GM13977 (cell line): ENCODE measurements around the gene LIMA1.

Experiments
- DNase-seq: peaks from one replicate; pipeline ENCODE4 v3.0.0; 2012; ENCODE audit warnings: low spot score
- in situ Hi-C: fragments of 300-500 bp; cut with MboI; formaldehyde crosslinking; loops from one replicate; pipeline ENCODE4 v1.12.0; 2022; ENCODE audit warnings: low sequenced_read_pairs, low pct_unique_long_range_greater_than_20kb, mixed read lengths, inconsistent platforms; ENCODE audit not compliant: unreplicated experiment
- TF ChIP-seq, protein P1 (sequence below): IDR thresholded peaks from 2 replicates; pipeline ENCODE4 v1.5.1; 2012; ENCODE audit warnings: mild to moderate bottlenecking, control low read depth; ENCODE audit not compliant: insufficient read depth; ENCODE audit errors: extremely low read depth, missing control alignments

LIMA1 gene

DNA sequence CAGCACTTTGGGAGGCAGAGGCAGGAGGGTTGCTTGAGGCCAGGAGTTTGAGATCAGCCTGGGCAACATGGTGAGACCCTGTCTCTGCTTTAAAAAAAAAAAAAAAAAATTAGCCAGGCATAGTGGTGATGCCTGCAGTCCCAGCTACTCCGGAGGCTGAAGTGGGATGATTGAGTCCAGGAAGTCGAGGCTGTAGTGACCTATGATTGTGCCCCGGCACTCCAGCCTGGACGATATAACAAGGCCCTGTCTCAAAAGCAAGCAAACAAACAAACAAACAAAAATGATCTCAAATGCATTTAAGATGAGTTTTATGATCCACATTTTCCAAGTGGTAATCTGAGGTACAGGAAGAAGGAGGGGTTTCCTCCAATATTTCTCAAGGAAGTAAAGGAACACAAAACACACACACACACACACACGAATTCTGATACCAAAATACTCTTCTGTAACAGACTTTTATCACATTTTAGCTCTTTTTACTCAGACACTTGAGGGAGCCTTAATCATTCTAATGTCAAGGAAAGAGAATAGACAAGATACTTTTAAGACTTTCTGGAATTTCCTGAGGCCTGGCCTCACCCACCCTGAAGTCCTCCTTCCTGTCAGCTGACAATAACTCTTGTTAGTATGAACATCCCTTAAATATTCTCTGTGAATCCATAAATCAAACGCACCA, 71.8 kb downstream of the LIMA1 start:
- in situ Hi-C loops: no loop called here
- TF ChIP-seq, protein P1, sequence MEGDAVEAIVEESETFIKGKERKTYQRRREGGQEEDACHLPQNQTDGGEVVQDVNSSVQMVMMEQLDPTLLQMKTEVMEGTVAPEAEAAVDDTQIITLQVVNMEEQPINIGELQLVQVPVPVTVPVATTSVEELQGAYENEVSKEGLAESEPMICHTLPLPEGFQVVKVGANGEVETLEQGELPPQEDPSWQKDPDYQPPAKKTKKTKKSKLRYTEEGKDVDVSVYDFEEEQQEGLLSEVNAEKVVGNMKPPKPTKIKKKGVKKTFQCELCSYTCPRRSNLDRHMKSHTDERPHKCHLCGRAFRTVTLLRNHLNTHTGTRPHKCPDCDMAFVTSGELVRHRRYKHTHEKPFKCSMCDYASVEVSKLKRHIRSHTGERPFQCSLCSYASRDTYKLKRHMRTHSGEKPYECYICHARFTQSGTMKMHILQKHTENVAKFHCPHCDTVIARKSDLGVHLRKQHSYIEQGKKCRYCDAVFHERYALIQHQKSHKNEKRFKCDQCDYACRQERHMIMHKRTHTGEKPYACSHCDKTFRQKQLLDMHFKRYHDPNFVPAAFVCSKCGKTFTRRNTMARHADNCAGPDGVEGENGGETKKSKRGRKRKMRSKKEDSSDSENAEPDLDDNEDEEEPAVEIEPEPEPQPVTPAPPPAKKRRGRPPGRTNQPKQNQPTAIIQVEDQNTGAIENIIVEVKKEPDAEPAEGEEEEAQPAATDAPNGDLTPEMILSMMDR: no peak

DNA sequence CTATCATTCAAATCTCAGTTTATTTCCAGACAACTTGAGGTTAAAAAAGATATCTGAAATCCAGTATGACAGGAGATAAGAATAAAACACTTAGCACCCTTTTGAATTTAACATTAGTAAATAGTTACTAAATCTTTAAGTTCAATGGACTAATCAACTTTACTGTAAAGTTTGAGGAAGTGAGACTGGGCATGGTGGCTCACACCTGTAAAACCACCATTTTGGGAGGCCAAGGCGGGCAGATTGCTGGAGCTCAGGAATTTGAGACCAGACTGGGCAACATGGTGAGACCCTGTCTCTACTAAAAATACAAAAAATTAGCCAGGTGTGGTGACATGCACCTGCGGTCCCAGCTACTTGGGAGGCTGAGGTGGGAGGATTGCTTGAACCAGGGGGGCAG, 75.9 kb downstream of the LIMA1 start:
- in situ Hi-C loops: no loop called here
- no peak for DNase-seq
- TF ChIP-seq, protein P1: no peak

More for the DNA sequence above, 71.8 kb downstream of the LIMA1 start:
- DNase-seq: no peak

DNA sequence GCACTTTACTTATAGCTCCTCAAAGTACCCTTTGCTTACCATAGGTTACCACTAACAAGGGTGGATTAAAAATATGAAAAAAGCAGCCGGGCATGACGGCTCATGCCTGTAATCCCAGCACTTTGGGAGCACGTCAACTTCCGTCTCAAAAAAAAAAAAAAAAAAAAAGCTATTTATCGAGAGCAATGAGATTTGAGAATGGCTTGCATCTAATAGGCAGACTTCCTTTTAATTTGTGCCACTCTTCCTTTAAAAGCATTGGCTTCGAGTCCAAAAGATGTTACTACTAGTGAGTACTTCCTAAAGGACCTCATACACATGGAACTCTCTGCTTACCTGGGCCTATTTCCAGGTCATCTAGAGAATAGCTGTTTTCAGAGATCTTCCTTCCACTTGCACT, 77.7 kb downstream of the LIMA1 start:
- in situ Hi-C loops: no loop called here
- TF ChIP-seq, protein P1: no peak
- no peak for DNase-seq

DNA sequence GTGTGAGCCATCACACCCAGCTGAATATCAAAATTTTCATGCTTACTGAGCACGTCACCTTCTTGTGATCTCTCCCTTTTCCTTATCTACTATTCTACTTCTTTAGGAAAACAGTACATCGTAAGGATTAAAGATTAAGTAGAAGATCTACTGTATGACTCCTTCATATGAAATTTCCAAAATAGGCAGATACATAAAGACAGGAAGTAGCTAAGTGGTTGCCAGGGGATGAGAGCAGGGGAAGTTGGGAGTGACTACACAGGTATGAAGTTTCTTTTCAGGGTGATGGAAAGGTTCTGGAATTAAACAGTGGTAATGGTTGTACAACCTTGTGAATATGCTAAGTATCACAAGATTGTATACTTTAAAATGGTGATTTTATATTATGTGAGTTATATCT, 79.6 kb downstream of the LIMA1 start:
- TF ChIP-seq, protein P1: no peak
- in situ Hi-C loops: no loop called here
- no peak for DNase-seq

DNA sequence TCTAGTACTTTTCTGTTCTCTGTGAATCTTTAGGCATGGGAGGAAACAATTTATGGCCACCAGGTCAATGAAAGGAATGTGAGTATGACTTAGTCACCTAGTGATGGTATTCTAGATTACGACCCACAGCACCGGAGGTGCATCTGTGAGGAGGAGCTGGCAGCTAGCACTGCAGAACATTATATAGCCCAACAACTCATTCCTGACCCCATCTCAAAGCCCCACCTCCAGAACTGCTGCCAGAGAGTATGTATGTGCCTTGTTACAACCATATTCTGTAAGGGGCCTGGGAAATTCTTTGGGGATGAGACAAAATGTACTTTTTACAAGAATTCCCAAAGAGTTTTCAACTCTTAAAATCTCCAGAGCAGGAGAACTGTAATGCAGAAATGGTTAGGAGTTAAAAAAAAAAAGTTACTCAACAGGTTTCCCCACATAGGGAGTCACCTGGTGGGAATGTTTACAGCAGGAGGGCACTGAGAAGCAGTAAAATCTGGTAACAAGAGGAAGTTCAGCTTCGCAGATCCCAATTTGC, 81.3 kb downstream of the LIMA1 start:
- DNase-seq: no peak
- TF ChIP-seq, protein P1: no peak
- in situ Hi-C loops: no loop called here

DNA sequence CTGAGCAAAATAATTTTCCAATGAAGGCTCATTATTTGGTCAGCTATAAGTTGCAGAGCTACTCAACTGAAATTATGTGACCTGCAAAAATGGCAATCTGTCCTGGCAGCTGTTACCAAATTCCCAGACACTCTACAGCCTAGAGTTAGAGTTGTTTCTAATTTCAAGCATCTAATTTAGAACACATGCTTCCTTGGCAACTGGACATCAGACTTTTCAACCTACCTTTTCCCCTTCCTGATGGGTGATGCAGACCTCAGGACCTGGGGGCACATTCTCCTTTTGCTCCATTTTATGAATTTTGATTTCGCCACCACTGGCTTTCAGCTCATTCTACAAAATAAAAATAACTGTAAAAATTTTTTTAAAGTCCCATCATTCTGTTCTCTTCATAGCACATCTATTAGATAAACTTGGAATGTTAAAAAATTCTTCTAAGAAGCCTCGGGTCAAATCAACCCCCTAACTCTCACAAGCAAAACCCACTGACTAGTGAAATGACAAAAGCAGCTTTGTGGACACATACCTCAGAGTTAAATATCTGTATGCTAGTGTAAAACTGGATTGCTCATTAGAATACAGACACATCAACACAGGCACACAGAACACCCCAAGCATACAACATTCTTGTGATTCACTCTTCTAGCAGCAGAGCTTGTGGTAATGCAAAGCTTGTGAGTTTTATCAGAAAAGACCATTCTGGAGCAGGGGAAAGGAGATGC, 82.6 kb downstream of the LIMA1 start:
- no peak for DNase-seq

More for the DNA sequence above, 82.6 kb downstream of the LIMA1 start:
- TF ChIP-seq, protein P1: no peak
- in situ Hi-C loops: no loop called here
